Lower lobe of right lung (tissue), 2 donors: ENCODE data around the gene RHOT2. TPM values are rescaled to one million over a fixed set of nuclear protein-coding genes. Genes with fewer than 3 reads are reported as not detected.

Experiments
- ATAC-seq, 2 donors: fragments of 200-7000 bp; cut with Tn5 transposase; one replicate each; pipeline ENCODE4 v1.9.1; 2020 to 2022; ENCODE audit warnings: mild to moderate bottlenecking in 2 of 2, moderate library complexity in 2 of 2
- DNase-seq: peaks from one replicate; pipeline ENCODE4 v3.0.0-alpha.2; 2020
- H3K27ac ChIP-seq: fragments of 200-600 bp; one replicate; pipeline ENCODE4 v1.8.0; 2022
- H3K27me3 ChIP-seq: fragments of 200-600 bp; one replicate; pipeline ENCODE4 v1.8.0; 2022; ENCODE audit warnings: low read depth
- H3K36me3 ChIP-seq: fragments of 200-600 bp; one replicate; pipeline ENCODE4 v1.8.0; 2022; ENCODE audit warnings: mild to moderate bottlenecking
- H3K4me1 ChIP-seq: fragments of 200-600 bp; one replicate; pipeline ENCODE4 v1.8.0; 2022
- H3K4me3 ChIP-seq: fragments of 200-600 bp; one replicate; pipeline ENCODE4 v1.8.0; 2022; ENCODE audit warnings: mild to moderate bottlenecking
- H3K9me3 ChIP-seq: fragments of 200-600 bp; one replicate; pipeline ENCODE4 v1.8.0; 2022
- intact Hi-C: fragments of 100-400 bp; cut with DNase I; formaldehyde crosslinking; loops from one replicate; pipeline ENCODE4 v1.11.0; 2022
- total RNA-seq: library from RNA; stranded (reverse); fragmentation: NEBNext Ultra II Directional; extraction: Animal tissue kit (Norgen Biotek cat#: 25700); gene quantifications from one replicate; pipeline ENCODE4 v1.2.1, GENCODE V29; 2021
- TF ChIP-seq, protein P1 (sequence below): fragments of 200-600 bp; IDR thresholded peaks from one replicate; pipeline ENCODE4 v1.8.0; 2022; ENCODE audit warnings: antibody characterized with exemption, mild to moderate bottlenecking
- donor health status: DM: no; HTN: yes; CAD: no; lungs with severe emphysema.

Gene RHOT2
- total RNA-seq, 1 donor from 2014 or later, result 81.6 TPM

DNA sequence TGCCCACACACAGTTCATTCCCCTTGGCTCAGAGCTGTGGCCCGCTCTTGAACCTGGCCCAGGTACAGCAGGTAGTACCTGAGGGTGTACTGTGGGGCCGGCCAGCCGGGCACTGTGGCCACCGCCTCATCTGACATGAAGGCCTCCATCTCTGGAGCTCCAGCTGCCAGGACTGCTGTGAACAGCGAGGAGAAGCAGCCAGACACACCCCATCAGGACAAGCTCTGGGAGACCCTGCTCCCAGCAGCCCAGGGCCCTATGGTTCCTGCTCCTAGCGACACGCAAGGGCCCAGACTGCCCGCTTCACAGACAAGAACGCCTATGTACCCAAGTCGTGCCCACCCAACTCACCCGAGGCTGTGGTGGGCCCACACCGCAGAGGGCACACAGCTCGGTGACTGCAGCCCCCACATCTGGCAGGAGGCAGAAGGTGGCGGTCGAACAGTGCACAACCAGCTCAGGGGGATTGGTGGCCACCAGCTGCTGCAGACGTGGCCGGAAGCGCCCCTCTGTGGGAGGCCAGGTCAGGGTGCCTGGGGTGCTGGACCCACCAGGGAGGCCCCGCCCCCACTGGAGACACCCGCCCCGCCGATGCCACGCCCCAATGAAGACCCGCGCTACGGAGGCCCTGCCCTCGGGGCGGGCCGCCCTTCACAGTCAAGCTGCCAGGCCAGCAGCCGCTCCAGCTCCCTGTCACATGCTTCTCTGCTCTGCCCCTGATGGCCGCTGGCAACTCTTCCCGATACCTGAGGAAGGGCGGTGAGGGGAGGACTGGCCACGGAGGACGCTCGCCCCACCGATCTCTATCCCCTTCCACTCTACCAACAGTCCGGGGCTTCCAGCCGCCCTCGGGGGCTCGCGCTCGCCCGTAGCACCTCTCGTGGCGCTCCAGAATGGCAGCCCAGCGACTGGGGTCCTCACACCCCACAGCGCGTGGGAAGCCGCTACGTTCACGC lies 11.2 kb downstream of the RHOT2 start:
- intact Hi-C loops, result no loop called here
- ATAC-seq (peak; percentile 14 to 41), DNase-seq (peak; percentile 80)
- peak overlapping the region; percentile 71 for H3K4me3 ChIP-seq
- H3K27ac ChIP-seq, result peak overlapping the region; percentile 70
- peaks cover 11% of the 10 kb centered on the region for H3K27me3 ChIP-seq
- peaks cover 20% of the 10 kb centered on the region for H3K36me3 ChIP-seq
- H3K4me1 ChIP-seq, result peaks cover 51% of the 10 kb centered on the region
- TF ChIP-seq, protein P1, sequence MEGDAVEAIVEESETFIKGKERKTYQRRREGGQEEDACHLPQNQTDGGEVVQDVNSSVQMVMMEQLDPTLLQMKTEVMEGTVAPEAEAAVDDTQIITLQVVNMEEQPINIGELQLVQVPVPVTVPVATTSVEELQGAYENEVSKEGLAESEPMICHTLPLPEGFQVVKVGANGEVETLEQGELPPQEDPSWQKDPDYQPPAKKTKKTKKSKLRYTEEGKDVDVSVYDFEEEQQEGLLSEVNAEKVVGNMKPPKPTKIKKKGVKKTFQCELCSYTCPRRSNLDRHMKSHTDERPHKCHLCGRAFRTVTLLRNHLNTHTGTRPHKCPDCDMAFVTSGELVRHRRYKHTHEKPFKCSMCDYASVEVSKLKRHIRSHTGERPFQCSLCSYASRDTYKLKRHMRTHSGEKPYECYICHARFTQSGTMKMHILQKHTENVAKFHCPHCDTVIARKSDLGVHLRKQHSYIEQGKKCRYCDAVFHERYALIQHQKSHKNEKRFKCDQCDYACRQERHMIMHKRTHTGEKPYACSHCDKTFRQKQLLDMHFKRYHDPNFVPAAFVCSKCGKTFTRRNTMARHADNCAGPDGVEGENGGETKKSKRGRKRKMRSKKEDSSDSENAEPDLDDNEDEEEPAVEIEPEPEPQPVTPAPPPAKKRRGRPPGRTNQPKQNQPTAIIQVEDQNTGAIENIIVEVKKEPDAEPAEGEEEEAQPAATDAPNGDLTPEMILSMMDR, result no peak
- H3K9me3 ChIP-seq, result no peaks in the 10 kb centered on the region

DNA sequence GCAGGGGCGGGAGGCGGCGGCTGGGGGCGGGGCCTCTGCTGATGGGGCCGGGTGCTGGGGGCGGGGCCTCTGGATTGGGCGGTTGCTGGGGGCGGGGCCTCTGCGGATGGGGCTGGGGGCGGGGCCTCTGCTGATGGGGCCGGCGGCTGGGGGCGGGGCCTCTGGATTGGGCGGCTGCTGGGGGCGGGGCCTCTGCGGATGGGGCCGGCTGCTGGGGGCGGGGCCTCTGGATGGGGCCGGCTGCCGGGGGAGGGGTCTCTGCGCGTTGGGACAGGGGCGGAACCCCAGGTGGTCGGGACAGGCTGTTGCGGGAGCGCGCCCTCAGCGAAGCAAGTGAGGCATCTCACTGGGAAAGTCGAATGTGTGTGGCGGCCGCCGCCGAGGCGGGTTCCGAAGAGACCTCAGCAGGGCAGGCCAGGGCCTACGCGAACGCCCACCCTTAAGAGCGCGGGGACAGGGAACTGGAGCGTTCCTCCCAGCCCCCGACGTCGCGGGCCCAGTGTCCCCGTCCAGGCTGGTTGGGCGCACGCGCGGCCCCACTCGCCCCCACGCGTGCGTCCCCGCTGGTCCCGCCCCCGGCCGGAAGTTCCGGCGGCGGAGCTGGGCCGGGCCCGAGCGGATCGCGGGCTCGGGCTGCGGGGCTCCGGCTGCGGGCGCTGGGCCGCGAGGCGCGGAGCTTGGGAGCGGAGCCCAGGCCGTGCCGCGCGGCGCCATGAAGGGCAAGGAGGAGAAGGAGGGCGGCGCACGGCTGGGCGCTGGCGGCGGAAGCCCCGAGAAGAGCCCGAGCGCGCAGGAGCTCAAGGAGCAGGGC lies 12.1 kb downstream of the RHOT2 start, which contains the start of gene STUB1:
TSS of gene STUB1 (plus strand) at position 597 of the 811 bp plus-strand sequence. CDS start at position 713, 116 bp downstream.
- H3K4me1 ChIP-seq, result peaks cover 50% of the 10 kb centered on the region
- TF ChIP-seq, protein P1, result no peak

DNA sequence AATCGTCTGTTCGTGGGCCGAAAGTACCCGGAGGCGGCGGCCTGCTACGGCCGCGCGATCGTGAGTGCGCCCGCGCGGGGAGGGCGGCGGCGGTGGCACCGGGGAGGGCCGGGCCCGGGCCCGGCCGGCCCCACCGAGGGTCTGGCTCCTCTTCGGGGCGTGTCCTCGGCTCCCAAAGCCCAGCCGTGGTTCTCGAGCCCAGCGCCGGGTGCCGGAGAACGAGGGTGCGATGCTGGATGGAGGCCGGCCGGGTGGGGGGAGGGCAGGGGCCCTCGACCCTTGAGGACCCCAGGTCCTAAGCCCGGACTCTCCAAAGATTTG lies 12.7 kb downstream of the RHOT2 start:
- Histone ChIP-seq H3K27me3 (peaks cover 11% of the 10 kb centered on the region), H3K27ac (peak overlapping the region; percentile 88), H3K36me3 (peaks cover 20% of the 10 kb centered on the region), H3K9me3 (no peaks in the 10 kb centered on the region), H3K4me1 (peaks cover 50% of the 10 kb centered on the region), H3K4me3 (peak overlapping the region; percentile 71)
- TF ChIP-seq, protein P1, result no peak
- intact Hi-C loops, result no loop called here
- DNase-seq (no peak), ATAC-seq (no peak)

More for the DNA sequence above, 12.1 kb downstream of the RHOT2 start, which contains the start of gene STUB1:
- peak within 1 kb of the TSS; percentile 71 for H3K4me3 ChIP-seq
- ATAC-seq (peak; percentile 84 to 88), DNase-seq (peak; percentile 90)
- H3K36me3 ChIP-seq, result peaks cover 20% of the 10 kb centered on the region
- intact Hi-C loops, result no loop called here
- peak within 1 kb of the TSS; percentile 88 for H3K27ac ChIP-seq
- H3K27me3 ChIP-seq, result peaks cover 11% of the 10 kb centered on the region
- no peaks in the 10 kb centered on the region for H3K9me3 ChIP-seq

DNA sequence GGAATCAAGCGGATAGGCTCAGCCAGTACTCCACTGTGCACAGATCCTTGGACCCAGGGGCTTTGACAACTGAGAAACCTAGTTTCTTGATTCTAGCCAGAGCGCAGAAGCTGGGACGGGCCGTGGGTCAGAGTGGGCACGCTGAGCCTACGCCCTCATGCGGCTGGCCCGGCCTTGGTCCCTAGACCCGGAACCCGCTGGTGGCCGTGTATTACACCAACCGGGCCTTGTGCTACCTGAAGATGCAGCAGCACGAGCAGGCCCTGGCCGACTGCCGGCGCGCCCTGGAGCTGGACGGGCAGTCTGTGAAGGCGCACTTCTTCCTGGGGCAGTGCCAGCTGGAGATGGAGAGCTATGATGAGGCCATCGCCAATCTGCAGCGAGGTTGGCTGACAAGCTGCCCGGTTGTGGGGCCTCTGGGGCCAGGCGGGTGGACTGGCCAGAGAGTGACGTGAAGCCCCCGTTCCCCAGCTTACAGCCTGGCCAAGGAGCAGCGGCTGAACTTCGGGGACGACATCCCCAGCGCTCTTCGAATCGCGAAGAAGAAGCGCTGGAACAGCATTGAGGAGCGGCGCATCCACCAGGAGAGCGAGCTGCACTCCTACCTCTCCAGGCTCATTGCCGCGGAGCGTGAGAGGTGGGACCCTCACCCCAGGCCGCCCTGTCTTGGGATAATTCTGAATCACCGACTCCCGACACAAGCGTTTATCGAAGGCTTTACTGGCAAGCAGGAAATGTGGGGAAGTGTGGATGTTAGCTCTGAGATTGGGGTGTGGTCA lies 13.2 kb downstream of the RHOT2 start:
- peak overlapping the region; percentile 71 for H3K4me3 ChIP-seq
- no peaks in the 10 kb centered on the region for H3K9me3 ChIP-seq
- peak overlapping the region; percentile 88 for H3K27ac ChIP-seq
- H3K27me3 ChIP-seq, result peaks cover 11% of the 10 kb centered on the region
- ATAC-seq, result no peak
- H3K36me3 ChIP-seq, result peaks cover 23% of the 10 kb centered on the region
- peak; percentile 68 for DNase-seq
- intact Hi-C loops, result no loop called here
- H3K4me1 ChIP-seq, result peaks cover 55% of the 10 kb centered on the region
- TF ChIP-seq, protein P1, result no peak
